Renal cortical epithelial cell (primary cell): ENCODE results near the gene TMEM163. TPM values are rescaled to one million over a fixed set of nuclear protein-coding genes. Genes with fewer than 3 reads are reported as not detected.
"Not testable (repeated sequence)": the region's sequence is repeated elsewhere in the genome, so short reads cannot be mapped to it uniquely, and the experiment has no call there.

ENCODE experiments used
- DNase-seq: peaks from one replicate; pipeline ENCODE4 v3.0.0-alpha.2; 2011; ENCODE audit warnings: low read depth
- total RNA-seq: library from RNA; depleted of rRNA; stranded (reverse); fragments of >200 nt; gene quantifications from 2 replicates; pipeline ENCODE4 v1.2.3, GENCODE V29; 2014

Gene TMEM163
- total RNA-seq, 1 donor from 2014 or later: 6.7 TPM

DNA sequence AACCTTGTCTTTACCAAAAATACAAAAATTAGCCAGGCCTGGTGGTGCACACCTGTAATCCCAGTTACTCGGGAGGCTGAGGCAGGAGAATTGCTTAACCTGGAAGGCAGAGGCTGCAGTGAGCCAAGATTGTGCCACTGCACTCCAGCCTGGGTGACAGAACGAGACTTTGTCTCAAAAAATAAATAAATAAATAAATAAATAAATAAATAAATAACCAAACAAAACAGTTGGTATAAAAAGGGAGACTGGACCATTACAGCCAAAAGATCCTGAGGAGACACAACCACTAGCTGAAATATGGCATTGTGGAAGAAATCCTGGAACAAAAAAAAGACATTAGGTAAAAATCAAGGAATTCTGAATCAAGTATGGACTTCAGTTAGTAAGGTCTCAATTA, 4.9 kb upstream of the TMEM163 start:
- not testable (repeated sequence) for DNase-seq

- no peak for DNase-seq
Observed at GRCh38 chr2:134722728-134723127, 3.9 kb upstream of the TMEM163 start.

DNA sequence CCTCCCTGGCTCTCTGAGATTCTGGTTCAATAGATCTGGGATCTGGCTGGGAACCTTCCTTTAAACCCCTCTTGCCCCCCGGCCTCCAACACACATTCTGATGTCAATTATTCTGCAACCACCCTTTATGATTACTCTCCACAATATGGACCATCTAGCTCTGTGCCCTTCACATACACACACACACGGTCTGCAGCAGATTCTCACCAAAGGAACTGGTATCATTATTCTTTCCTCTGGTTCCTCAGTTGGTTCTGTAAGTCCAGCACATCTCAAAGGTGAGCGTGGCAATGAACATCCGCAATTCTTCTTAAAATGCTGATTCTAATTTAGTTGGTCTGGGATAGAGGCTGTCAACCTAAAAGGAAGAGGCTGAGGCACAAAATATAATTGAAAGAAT, 2.8 kb upstream of the TMEM163 start:
- DNase-seq: no peak

GRCh38 chr2:134718023-134718816, 580 bp downstream of the TMEM163 start:
- DNase-seq: no peak

DNA sequence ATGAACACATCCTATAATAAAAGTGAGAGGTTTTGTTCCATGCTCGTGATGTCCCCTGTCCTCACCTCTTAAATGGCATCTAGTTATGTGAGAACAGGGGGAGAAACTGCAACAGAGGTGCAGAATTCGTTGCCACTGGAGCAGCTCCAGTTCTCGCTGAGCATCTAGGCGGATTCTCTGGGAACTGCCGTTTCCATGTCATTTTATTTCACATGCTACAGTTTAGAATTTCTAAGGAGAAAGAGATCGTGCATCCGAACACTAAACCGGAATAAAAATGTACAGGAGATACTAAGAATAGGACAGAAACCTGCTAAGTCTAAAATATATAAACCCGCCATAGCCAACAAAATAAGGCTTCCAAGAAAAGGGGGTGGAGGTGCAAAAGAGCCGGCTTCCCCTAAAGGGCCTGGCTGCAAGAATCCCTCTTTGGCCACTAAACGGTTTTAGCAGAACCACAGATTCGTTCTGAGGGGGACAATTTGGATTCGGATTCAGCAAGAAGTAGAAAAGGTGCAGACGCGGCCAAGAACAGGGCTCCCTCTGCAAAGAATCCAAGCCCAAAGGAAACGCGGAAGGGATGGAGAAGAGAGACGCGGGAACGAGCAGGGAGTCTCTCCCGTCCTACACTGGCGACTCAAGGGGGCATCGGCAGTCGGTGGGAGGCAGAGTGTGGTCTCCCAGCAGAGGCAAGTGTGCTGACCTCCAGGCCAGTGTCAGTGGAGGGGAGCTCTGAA, 1.3 kb downstream of the TMEM163 start:
- DNase-seq: no peak

DNA sequence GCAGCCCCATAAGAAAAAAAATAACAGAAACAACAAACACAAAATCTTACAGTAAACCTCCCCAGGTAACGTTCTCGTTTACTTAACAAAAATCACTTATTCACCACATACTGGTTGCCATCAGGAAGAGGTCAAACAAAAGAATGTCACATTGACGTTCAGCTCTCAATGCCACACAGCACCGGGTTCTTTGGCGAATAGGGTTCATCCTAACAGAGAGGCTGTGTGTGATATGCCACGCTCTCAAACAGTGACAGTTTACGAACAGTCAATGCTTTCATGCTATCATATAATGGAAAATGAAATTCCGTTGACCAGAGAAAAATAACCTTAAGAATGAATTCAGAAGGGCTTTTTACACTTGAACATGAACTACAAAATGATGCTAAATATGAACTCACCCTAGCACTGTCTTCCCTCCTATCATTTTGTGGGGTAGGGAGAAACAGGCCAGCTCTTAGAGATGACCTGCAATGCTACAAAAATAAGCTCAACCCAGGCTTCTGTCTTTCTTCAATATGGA, 2.0 kb downstream of the TMEM163 start:
- no peak for DNase-seq

- DNase-seq: no peak
Observed at GRCh38 chr2:134715932-134716643, 2.7 kb downstream of the TMEM163 start.

- DNase-seq: no peak
Observed at GRCh38 chr2:134714228-134714627, 4.6 kb downstream of the TMEM163 start.

DNA sequence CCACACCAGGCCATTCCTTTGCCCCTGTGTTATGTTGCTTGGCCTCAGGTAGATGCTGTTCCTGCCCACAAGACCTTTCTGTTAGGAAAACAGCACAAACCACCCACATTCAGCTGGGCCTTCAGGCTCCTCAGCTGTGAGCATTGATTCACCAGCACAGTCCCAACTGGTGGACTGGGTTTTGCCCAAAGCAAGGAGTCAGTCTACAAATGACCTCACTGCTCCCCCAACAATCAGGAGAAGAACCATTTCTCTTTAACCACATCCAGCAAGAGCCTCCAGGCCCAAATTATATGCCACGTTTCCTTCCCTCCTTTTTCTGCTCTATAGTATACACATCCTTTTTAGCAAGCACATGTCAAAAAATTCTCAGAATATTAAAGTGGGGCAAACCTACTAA, 5.2 kb downstream of the TMEM163 start:
- no peak for DNase-seq

- no peak for DNase-seq
Observed at GRCh38 chr2:134713176-134713575, 5.6 kb downstream of the TMEM163 start.

DNA sequence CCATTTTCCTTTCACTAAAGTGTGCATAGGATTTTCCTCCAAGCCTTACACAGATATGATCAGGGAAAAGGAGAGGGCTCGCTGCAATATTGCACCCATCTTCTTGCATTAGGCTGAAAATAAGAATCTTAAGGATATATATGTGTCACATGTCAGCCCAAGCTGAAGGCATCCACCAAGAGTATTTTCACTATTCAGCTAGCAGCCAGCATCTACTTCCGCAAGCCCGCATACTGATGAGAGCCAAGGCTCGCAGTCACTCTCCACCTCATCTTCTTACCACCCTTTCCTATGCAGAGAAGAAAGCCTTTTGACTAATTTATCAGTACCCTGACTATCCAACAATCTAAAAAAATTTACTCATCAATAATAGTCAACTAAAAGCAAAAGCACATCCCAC, 6.1 kb downstream of the TMEM163 start:
- no peak for DNase-seq

GRCh38 chr2:134712299-134712698, 6.5 kb downstream of the TMEM163 start:
- DNase-seq: no peak

- DNase-seq: peak; percentile 44
Observed at GRCh38 chr2:134711692-134712091, 7.1 kb downstream of the TMEM163 start.

DNA sequence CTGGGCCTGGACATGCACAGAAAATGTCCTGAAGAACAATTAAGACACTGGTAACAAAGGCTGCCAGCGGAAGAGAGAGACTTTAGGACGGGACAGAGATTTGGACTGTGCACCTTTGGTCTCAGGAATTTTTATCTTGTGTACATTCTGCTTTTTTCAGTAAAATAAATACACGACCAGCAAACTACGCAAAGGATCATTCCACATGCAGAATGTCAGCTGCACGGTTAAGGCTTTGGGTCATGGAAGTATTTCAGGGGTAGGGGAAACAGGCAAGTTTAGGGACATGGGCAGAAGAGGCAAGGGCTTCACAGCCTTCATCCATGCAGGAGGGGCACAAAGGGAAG, 11.5 kb downstream of the TMEM163 start:
- DNase-seq: no peak

GRCh38 chr2:134706587-134707329, 12.0 kb downstream of the TMEM163 start:
- DNase-seq: peak; percentile 32

GRCh38 chr2:134705861-134706586, 12.8 kb downstream of the TMEM163 start:
- no peak for DNase-seq

- DNase-seq: no peak
Observed at GRCh38 chr2:134704173-134704572, 14.6 kb downstream of the TMEM163 start.

- DNase-seq: no peak
Observed at GRCh38 chr2:134703426-134703825, 15.4 kb downstream of the TMEM163 start.

DNA sequence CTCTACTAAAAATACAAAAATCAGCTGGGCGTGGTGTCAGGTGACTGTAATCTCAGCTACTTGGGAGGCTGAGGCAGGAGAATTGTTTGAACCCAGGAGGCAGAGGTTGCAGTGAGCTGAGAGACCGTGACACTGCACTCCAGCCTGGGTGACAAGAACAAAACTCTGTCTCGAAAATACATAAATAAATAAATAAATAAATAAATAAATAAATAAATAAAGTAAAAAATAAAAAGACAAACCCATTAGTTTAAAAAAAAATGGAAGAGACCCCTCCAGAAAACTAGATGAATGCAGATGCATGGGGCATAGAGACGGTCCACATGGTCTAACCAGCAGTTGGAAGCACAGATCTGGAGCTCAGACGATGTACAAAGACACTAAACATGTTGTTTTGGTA, 18.1 kb downstream of the TMEM163 start:
- no peak for DNase-seq

DNA sequence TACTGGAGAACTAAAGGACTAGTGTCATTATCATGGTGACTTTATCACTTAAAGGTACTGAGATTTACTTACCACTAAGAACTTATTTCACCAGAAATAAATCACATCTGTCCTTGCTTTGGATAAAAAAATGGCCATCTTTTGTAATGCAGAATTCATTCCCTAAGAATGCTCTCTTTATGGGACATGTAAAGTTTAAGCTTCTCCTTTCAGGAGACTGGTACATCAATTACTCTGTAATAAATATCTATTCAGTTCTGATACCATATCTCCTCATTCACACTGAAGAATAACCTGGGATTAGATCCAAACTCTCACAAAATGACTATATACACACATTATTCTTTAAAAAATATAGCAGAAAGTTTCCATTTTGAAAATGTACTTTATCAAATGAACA, 24.4 kb downstream of the TMEM163 start:
- no peak for DNase-seq
